Fibroblast of lung (primary cell): ENCODE results near the gene ENTPD7.

Source experiments
- CTCF ChIP-seq, 2 donors: IDR thresholded peaks in 1 of 2; conservative IDR thresholded peaks in 1 of 2; 1 replicate in 1 of 2; 2 replicates in 1 of 2; pipeline ENCODE4 v1.5.1; 2011 to 2012; ENCODE audit warnings: low read length in 2 of 2, control low read depth in 1 of 2, inconsistent platforms in 1 of 2, low read depth in 1 of 2, mild to moderate bottlenecking in 1 of 2
- EZH2 ChIP-seq: IDR thresholded peaks from 2 replicates; pipeline ENCODE4 v1.5.1; 2012; ENCODE audit warnings: low read length, control low read depth, mild to moderate bottlenecking; ENCODE audit errors: missing control alignments

- TF ChIP-seq CTCF (conservative IDR thresholded peaks at IDR 0.05 in 1 of 2, IDR thresholded peaks at IDR 0.05 in 1 of 2; ENCODE audit: low read depth in 1 of 2, low read length in 2 of 2) (no peak), EZH2 (no peak)
Observed at GRCh38 chr10:99682032-99682431, 22.7 kb downstream of the ENTPD7 start.
